HepG2 (cell line): Measurements from ENCODE around the gene PRKRIP1. TPM values are rescaled to one million over a fixed set of nuclear protein-coding genes. Genes with fewer than 3 reads are reported as not detected.

Experiments
- CHD2 ChIP-seq: IDR thresholded peaks from 2 replicates; pipeline ENCODE4 v1.6.1; 2011; ENCODE audit warnings: low read depth, low read length, improper control_type of control experiment
- ELF1 ChIP-seq: sonication (generic); formaldehyde crosslinking; IDR thresholded peaks from 2 replicates; pipeline ENCODE4 v1.4.0; 2020; ENCODE audit warnings: missing genetic modification reagents
- HCFC1 ChIP-seq: fragments of 150-350 bp; IDR thresholded peaks from 2 replicates; pipeline ENCODE4 v1.6.1; 2014; ENCODE audit warnings: low read depth, low read length
- IKZF4 ChIP-seq: sonication (generic); formaldehyde crosslinking; IDR thresholded peaks from 2 replicates; pipeline ENCODE4 v1.5.1; 2020; ENCODE audit warnings: borderline replicate concordance, mild to moderate bottlenecking, low read depth, missing genetic modification reagents; ENCODE audit errors: not compliant biosample characterization
- KDM3A ChIP-seq: IDR thresholded peaks from 2 replicates; pipeline ENCODE4 v1.6.1; 2018; ENCODE audit warnings: low read depth, missing compliant biosample characterization
- LRRFIP1 ChIP-seq: sonication (generic); formaldehyde crosslinking; conservative IDR thresholded peaks from 2 replicates; pipeline ENCODE4 v1.4.0; 2020; ENCODE audit warnings: missing genetic modification reagents
- MTA1 ChIP-seq: sonication (generic); formaldehyde crosslinking; IDR thresholded peaks from 2 replicates; pipeline ENCODE4 v1.4.0; 2020; ENCODE audit warnings: missing genetic modification reagents, mild to moderate bottlenecking, borderline replicate concordance
- MXD1 ChIP-seq: sonication (generic); formaldehyde crosslinking; IDR thresholded peaks from 2 replicates; pipeline ENCODE4 v1.4.0; 2020; ENCODE audit warnings: mild to moderate bottlenecking, missing genetic modification reagents
- NBN ChIP-seq: fragments of 450-650 bp; conservative IDR thresholded peaks from 2 replicates; pipeline ENCODE4 v1.6.1; 2017
- PRMT3 ChIP-seq: sonication (generic); formaldehyde crosslinking; IDR thresholded peaks from 2 replicates; pipeline ENCODE4 v1.8.1; 2022; ENCODE audit warnings: low read depth, mild to moderate bottlenecking, moderate library complexity, missing genetic modification reagents, borderline replicate concordance
- RFX1 ChIP-seq: fragments of 450-650 bp; IDR thresholded peaks from 2 replicates; pipeline ENCODE4 v1.6.1; 2017
- SCMH1 ChIP-seq: sonication (generic); formaldehyde crosslinking; IDR thresholded peaks from 2 replicates; pipeline ENCODE4 v1.9.0; 2021; ENCODE audit warnings: missing genetic modification reagents, mild to moderate bottlenecking, borderline replicate concordance
- UBTF ChIP-seq: sonication (generic); formaldehyde crosslinking; IDR thresholded peaks from 2 replicates; pipeline ENCODE4 v1.4.0; 2020; ENCODE audit warnings: mild to moderate bottlenecking, missing genetic modification reagents
- ZBTB3 ChIP-seq: sonication (generic); formaldehyde crosslinking; IDR thresholded peaks from 2 replicates; pipeline ENCODE4 v1.4.0; 2020; ENCODE audit warnings: low read depth, mild to moderate bottlenecking, moderate library complexity, missing genetic modification reagents, borderline replicate concordance
- ZNF121 ChIP-seq: sonication (generic); formaldehyde crosslinking; IDR thresholded peaks from 2 replicates; pipeline ENCODE4 v1.5.0; 2020; ENCODE audit warnings: mild to moderate bottlenecking, missing genetic modification reagents
- ZNF143 ChIP-seq: sonication (generic); formaldehyde crosslinking; IDR thresholded peaks from 2 replicates; pipeline ENCODE4 v1.4.0; 2020; ENCODE audit warnings: missing genetic modification reagents
- ZNF20 ChIP-seq: sonication (generic); formaldehyde crosslinking; IDR thresholded peaks from 2 replicates; pipeline ENCODE4 v1.4.0; 2020; ENCODE audit warnings: mild to moderate bottlenecking, moderate library complexity, missing genetic modification reagents
- ZNF230 ChIP-seq: sonication (generic); formaldehyde crosslinking; IDR thresholded peaks from 2 replicates; pipeline ENCODE4 v1.4.0; 2020; ENCODE audit warnings: mild to moderate bottlenecking, missing genetic modification reagents
- ZNF468 ChIP-seq: sonication (generic); formaldehyde crosslinking; IDR thresholded peaks from 2 replicates; pipeline ENCODE4 v1.8.0; 2022; ENCODE audit warnings: mild to moderate bottlenecking, moderate library complexity, missing genetic modification reagents
- ZNF549 ChIP-seq: sonication (generic); formaldehyde crosslinking; IDR thresholded peaks from 2 replicates; pipeline ENCODE4 v1.5.0; 2020; ENCODE audit warnings: missing genetic modification reagents
- ZNF678 ChIP-seq: sonication (generic); formaldehyde crosslinking; IDR thresholded peaks from 2 replicates; pipeline ENCODE4 v1.4.0; 2020; ENCODE audit warnings: mild to moderate bottlenecking, missing genetic modification reagents
- ZNF7 ChIP-seq: IDR thresholded peaks from 2 replicates; pipeline ENCODE4 v1.6.1; 2016; ENCODE audit warnings: missing biosample characterization, missing genetic modification reagents
- ZNF703 ChIP-seq: sonication (generic); formaldehyde crosslinking; IDR thresholded peaks from 2 replicates; pipeline ENCODE4 v1.5.1; 2020; ENCODE audit warnings: missing genetic modification reagents, mild to moderate bottlenecking, moderate library complexity, borderline replicate concordance
- ZNF781 ChIP-seq: sonication (generic); formaldehyde crosslinking; IDR thresholded peaks from 2 replicates; pipeline ENCODE4 v1.5.1; 2020; ENCODE audit warnings: borderline replicate concordance, mild to moderate bottlenecking, missing genetic modification reagents; ENCODE audit errors: not compliant biosample characterization
- ZNF816 ChIP-seq: sonication (generic); formaldehyde crosslinking; IDR thresholded peaks from 2 replicates; pipeline ENCODE4 v1.8.0; 2022; ENCODE audit warnings: missing genetic modification reagents, mild to moderate bottlenecking, borderline replicate concordance
- ZSCAN9 ChIP-seq: IDR thresholded peaks from 2 replicates; pipeline ENCODE4 v1.6.1; 2016; ENCODE audit warnings: borderline replicate concordance
- polyA plus RNA-seq, 8 experiments: library from polyadenylated mRNA; depleted of rRNA in 3 of 8; stranded (reverse) in 7 of 8; unstranded in 1 of 8; fragments of >200 nt; fragmentation: Illumina TruSeq in 4 of 8; extraction: Trizol in 4 of 8; gene quantifications; 2 replicates each; pipeline versions ENCODE4 v1.2.1 to v1.2.3, GENCODE V29; 2011 to 2016; ENCODE audit warnings: low read depth in 4 of 8, missing spikeins in 1 of 8, mixed read lengths in 1 of 8; ENCODE audit not compliant: insufficient read depth in 1 of 8
- total RNA-seq, 5 experiments: library from RNA; depleted of rRNA; stranded (reverse); fragments of >200 nt; fragmentation: Illumina TruSeq; extraction: Trizol; gene quantifications; 2 replicates each; pipeline ENCODE4 v1.2.3, GENCODE V29; 2016; ENCODE audit warnings: low read depth in 1 of 5

Gene PRKRIP1
- total and polyA plus RNA-seq, 2 of the 13 experiments (the other 11 are each of a cell fraction or from before 2014, with no cell fraction given), result 13.2 to 16.8 TPM

GRCh38 chr7:102395873-102396709 is at the start of gene PRKRIP1 (continued):
- TF ChIP-seq ZNF816 (CRISPR knock-in tag) (no peak), HCFC1 (peak; percentile 67), ZNF230 (CRISPR knock-in tag) (peak; percentile 39; the same call in 1 of the 2 replicates), ZNF7 (CRISPR knock-in tag) (no peak), ZNF678 (0 out of 2 replicates have a peak, but pooled peaks have one; percentile 55), ZNF549 (CRISPR knock-in tag) (no peak), ZNF143 (CRISPR knock-in tag) (peak; percentile 41; the same call in 1 of the 2 replicates), ZSCAN9 (CRISPR knock-in tag) (no peak), SCMH1 (CRISPR knock-in tag) (no peak), NBN (no peak), ZNF121 (no peak), LRRFIP1 (CRISPR knock-in tag) (no peak), ZBTB3 (CRISPR knock-in tag) (0 out of 2 replicates have a peak, but pooled peaks have one; percentile 56), MXD1 (peak; percentile 60), ELF1 (CRISPR knock-in tag) (peak; percentile 38; the same call in 1 of the 2 replicates), RFX1 (no peak), KDM3A (CRISPR knock-in tag) (no peak), ZNF20 (CRISPR knock-in tag) (no peak), UBTF (CRISPR knock-in tag) (peak; percentile 50; the same call in 1 of the 2 replicates), IKZF4 (CRISPR knock-in tag) (peak; percentile 70), PRMT3 (0 out of 2 replicates have a peak, but pooled peaks have one; percentile 51), MTA1 (peak; percentile 69; the same call in 1 of the 2 replicates), CHD2 (no peak), ZNF468 (CRISPR knock-in tag) (no peak), ZNF781 (CRISPR knock-in tag) (no peak), ZNF703 (CRISPR knock-in tag) (no peak)
